ENCODE data around the gene FAM222A.

FAM222A gene

GRCh38 chr12:109735825-109736551 is 22.4 kb downstream of the FAM222A start:
- FAIRE-seq: no peak

GRCh38 chr12:109736552-109737108 is 23.0 kb downstream of the FAM222A start:
- DNase-seq (ENCODE audit: insufficient read length, low spot score): no peak
- no peak for FAIRE-seq
- no peak for TF ChIP-seq CTCF (IDR thresholded peaks at IDR 0.05; ENCODE audit: insufficient read depth, missing control alignments)

More at GRCh38 chr12:109735825-109736551, 22.4 kb downstream of the FAM222A start:
- no peak for DNase-seq (ENCODE audit: insufficient read length, low spot score)
- no peak for TF ChIP-seq CTCF (IDR thresholded peaks at IDR 0.05; ENCODE audit: insufficient read depth, missing control alignments)

- DNase-seq (ENCODE audit: insufficient read length, low spot score) (no peak), FAIRE-seq (no peak)
- TF ChIP-seq CTCF (IDR thresholded peaks at IDR 0.05; ENCODE audit: insufficient read depth, missing control alignments): no peak
Measured at GRCh38 chr12:109737126-109737525, 23.5 kb downstream of the FAM222A start.

GRCh38 chr12:109737631-109738030 is 24.0 kb downstream of the FAM222A start:
- no peak for TF ChIP-seq CTCF (IDR thresholded peaks at IDR 0.05; ENCODE audit: insufficient read depth, missing control alignments)
- FAIRE-seq (peak; percentile 87), DNase-seq (ENCODE audit: insufficient read length, low spot score) (peak; percentile 88)

GRCh38 chr12:109738209-109738608 is 24.6 kb downstream of the FAM222A start:
- FAIRE-seq (no peak), DNase-seq (ENCODE audit: insufficient read length, low spot score) (no peak)
- no peak for TF ChIP-seq CTCF (IDR thresholded peaks at IDR 0.05; ENCODE audit: insufficient read depth, missing control alignments)

- no peak for TF ChIP-seq CTCF (IDR thresholded peaks at IDR 0.05; ENCODE audit: insufficient read depth, missing control alignments)
- DNase-seq (ENCODE audit: insufficient read length, low spot score): no peak
- no peak for FAIRE-seq
Measured at GRCh38 chr12:109738878-109739665, 25.4 kb downstream of the FAM222A start.
